Measurements from ENCODE around the gene PRKAR2B. TPM values are rescaled to one million over a fixed set of nuclear protein-coding genes. Genes with fewer than 3 reads are reported as not detected.

PRKAR2B gene
- total and polyA plus RNA-seq, 2 of the 4 experiments (the other 2 are of a cell fraction) = 3.0 to 3.1 TPM

DNA sequence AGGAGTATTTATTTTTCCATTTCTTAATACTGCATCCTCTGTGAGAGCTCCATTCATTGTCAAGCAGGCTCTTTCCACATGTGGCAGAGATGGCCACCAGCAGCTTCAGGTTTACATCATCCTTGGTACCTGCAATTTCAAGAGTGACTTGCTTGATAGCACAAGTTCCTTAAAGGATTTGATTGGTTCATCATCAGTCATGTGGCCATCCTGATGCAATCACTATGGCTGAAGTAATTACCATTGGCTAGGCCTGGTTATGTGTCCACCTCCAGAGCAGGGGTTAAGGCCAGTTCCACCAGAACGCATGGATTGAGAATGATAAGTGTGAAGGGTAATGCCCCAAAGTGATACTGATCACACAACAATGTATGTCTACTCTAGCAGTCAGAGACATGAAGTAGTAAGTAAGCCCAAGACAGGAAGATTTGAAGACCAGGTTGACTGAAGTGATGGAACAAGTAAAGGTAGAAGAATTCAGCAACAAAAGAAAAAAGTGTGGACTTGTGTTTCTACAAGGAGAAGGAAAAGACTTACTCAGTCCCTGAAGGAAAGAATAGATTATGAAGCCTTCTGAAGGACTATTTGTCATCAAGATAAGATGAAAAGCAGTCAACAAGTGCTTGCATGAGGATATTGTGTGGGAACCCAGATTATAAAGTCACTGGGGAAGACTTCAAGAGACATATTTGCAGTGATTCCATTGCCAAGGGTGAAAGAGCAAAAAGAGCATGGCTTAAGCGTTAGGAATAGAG is 26.4 kb upstream of the PRKAR2B start:
- no peak overlapping the region for H2BK5ac ChIP-seq (ENCODE audit: low read depth, low read length, poor library complexity, severe bottlenecking)
- DNase-seq = no peak
- H3K4me1 ChIP-seq (ENCODE audit: control insufficient read depth, insufficient read depth, low read length) = no peaks in the 10 kb centered on the region
- H2AK5ac ChIP-seq (ENCODE audit: low read depth, low read length) = no peak overlapping the region
- no peaks in the 10 kb centered on the region for H3K9me1 ChIP-seq (ENCODE audit: insufficient read depth, low read length)
- no CpG with 5 or more reads among the region's 2 CpGs for WGBS, 2 experiments (ENCODE audit: extremely low coverage in 2 of 2, insufficient read length in 1 of 2)
- in situ Hi-C loops (cut with MboI; ENCODE audit: low sequenced_read_pairs) (no loop called here), intact Hi-C loops (cut with micrococcal nuclease) (no loop called here), dilution Hi-C loops (cut with HindIII; ENCODE audit: low sequenced_read_pairs, unreplicated experiment) (no loop called here)
- no peak overlapping the region for H2BK120ac ChIP-seq (ENCODE audit: low read depth, low read length)
- POLR2A ChIA-PET (ENCODE audit: unreplicated experiment) = no interaction called here
- H2AK9ac ChIP-seq (replicated peaks; ENCODE audit: low read depth, low read length, poor library complexity) = no peak overlapping the region
- no peak overlapping the region for H3K56ac ChIP-seq (ENCODE audit: extremely low read depth, insufficient read depth, low read length)
- no peak overlapping the region for H3K14ac ChIP-seq (replicated peaks; ENCODE audit: low read depth, low read length)
- H4K5ac ChIP-seq (ENCODE audit: low read depth, low read length) = no peak overlapping the region
- no peak overlapping the region for H4K8ac ChIP-seq (ENCODE audit: low read depth in 2 of 2, low read length in 2 of 2)
- no peaks in the 10 kb centered on the region for H3K79me1 ChIP-seq (ENCODE audit: low read depth in 1 of 2, low read length in 2 of 2)
- H3K27me3 ChIP-seq (ENCODE audit: control insufficient read depth, insufficient read depth, low read length) = peaks cover 3% of the 10 kb centered on the region; the same call in 1 of the 2 replicates
- no peak overlapping the region for H3K4ac ChIP-seq (ENCODE audit: low read depth, low read length)
- no peak overlapping the region for H3K4me3 ChIP-seq (ENCODE audit: insufficient read depth, low read depth, low read length)
- no peak overlapping the region for H3K18ac ChIP-seq (ENCODE audit: low read depth, low read length)
- no TSS peak for BruUV-seq (replicated peaks)
- H3K9ac ChIP-seq (ENCODE audit: low read depth, low read length) = no peak overlapping the region
- H3K4me2 ChIP-seq (ENCODE audit: low read depth, low read length) = no peak overlapping the region
- H2BK20ac ChIP-seq (ENCODE audit: low read depth, low read length) = no peak overlapping the region
- no peak overlapping the region for H4K91ac ChIP-seq (ENCODE audit: insufficient read depth, low read depth, low read length)
- CTCF ChIA-PET = no interaction called here
- H3K27ac ChIP-seq (ENCODE audit: insufficient read depth, low read length) = no peak overlapping the region
- H2BK15ac ChIP-seq (ENCODE audit: low read depth, low read length) = no peak overlapping the region
- no peak overlapping the region for H3K23ac ChIP-seq (ENCODE audit: low read depth, low read length)
- ATAC-seq (ENCODE audit: low read depth) = no peak
- H4K20me1 ChIP-seq (ENCODE audit: insufficient read depth, low read length) = no peaks in the 10 kb centered on the region
- TF ChIP-seq BHLHE40 (IDR thresholded peaks at IDR 0.05; ENCODE audit: low read depth, low read length) (no peak), RCOR1 (IDR thresholded peaks at IDR 0.05; ENCODE audit: insufficient replicate concordance, low read length) (no peak)
- TF ChIP-seq, protein P1, sequence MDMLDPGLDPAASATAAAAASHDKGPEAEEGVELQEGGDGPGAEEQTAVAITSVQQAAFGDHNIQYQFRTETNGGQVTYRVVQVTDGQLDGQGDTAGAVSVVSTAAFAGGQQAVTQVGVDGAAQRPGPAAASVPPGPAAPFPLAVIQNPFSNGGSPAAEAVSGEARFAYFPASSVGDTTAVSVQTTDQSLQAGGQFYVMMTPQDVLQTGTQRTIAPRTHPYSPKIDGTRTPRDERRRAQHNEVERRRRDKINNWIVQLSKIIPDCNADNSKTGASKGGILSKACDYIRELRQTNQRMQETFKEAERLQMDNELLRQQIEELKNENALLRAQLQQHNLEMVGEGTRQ (IDR thresholded peaks at IDR 0.05; ENCODE audit: low read depth, low read length) = no peak
- TF ChIP-seq, protein P2, sequence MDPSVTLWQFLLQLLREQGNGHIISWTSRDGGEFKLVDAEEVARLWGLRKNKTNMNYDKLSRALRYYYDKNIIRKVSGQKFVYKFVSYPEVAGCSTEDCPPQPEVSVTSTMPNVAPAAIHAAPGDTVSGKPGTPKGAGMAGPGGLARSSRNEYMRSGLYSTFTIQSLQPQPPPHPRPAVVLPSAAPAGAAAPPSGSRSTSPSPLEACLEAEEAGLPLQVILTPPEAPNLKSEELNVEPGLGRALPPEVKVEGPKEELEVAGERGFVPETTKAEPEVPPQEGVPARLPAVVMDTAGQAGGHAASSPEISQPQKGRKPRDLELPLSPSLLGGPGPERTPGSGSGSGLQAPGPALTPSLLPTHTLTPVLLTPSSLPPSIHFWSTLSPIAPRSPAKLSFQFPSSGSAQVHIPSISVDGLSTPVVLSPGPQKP (IDR thresholded peaks at IDR 0.05; ENCODE audit: borderline replicate concordance, low read depth, low read length) = no peak
- no peaks in the 10 kb centered on the region for H3K36me3 ChIP-seq (ENCODE audit: control insufficient read depth, insufficient read depth, low read length)
- no peak overlapping the region for H2AFZ ChIP-seq (replicated peaks; ENCODE audit: low read length, poor library complexity)
- no peaks in the 10 kb centered on the region for H3K9me3 ChIP-seq (ENCODE audit: control insufficient read depth, insufficient read depth, low read length)

Data from IMR-90 (cell line).